ENCODE measurements around the gene FGF1.

- TF ChIP-seq POLR2A (IDR thresholded peaks at IDR 0.05) (no peak), CTCF (IDR thresholded peaks at IDR 0.05) (peak; percentile 81 to 96 (median 92))
These were observed 27.3 kb upstream of the FGF1 start for GRCh38 chr5:142713121-142713706.
